HepG2 (cell line): ENCODE data around the gene STC2. TPM values are rescaled to one million over a fixed set of nuclear protein-coding genes. Genes with fewer than 3 reads are reported as not detected.

Experiments used
- AGO2 ChIP-seq: fragments of 200-400 bp; formaldehyde crosslinking; optimal IDR thresholded peaks from 2 replicates; pipeline ENCODE3; 2017; ENCODE audit warnings: mild to moderate bottlenecking, low read depth, low read length, moderate library complexity
- ARNT2 ChIP-seq: sonication (generic); formaldehyde crosslinking; IDR thresholded peaks from 2 replicates; pipeline ENCODE4 v1.8.0; 2022; ENCODE audit warnings: mild to moderate bottlenecking, low read depth, missing genetic modification reagents, moderate library complexity
- FOXO1 ChIP-seq: sonication (generic); formaldehyde crosslinking; IDR thresholded peaks from 2 replicates; pipeline ENCODE4 v1.4.0; 2020; ENCODE audit warnings: missing genetic modification reagents
- HNRNPLL ChIP-seq: fragments of 200-400 bp; formaldehyde crosslinking; IDR thresholded peaks from 2 replicates; pipeline ENCODE4 v1.6.1; 2017; ENCODE audit warnings: mild to moderate bottlenecking, low read depth, low read length; ENCODE audit not compliant: poor library complexity, severe bottlenecking
- HNRNPUL1 ChIP-seq: fragments of 200-400 bp; formaldehyde crosslinking; IDR thresholded peaks from 2 replicates; pipeline ENCODE4 v1.6.1; 2017; ENCODE audit warnings: low read depth, mild to moderate bottlenecking, low read length, moderate library complexity
- JUND ChIP-seq: sonication (generic); formaldehyde crosslinking; IDR thresholded peaks from 2 replicates; pipeline ENCODE4 v1.8.0; 2022; ENCODE audit warnings: mild to moderate bottlenecking, missing genetic modification reagents
- KDM2A ChIP-seq: sonication (generic); formaldehyde crosslinking; IDR thresholded peaks from 2 replicates; pipeline ENCODE4 v1.4.0; 2020; ENCODE audit warnings: low read depth, missing genetic modification reagents, borderline replicate concordance
- MLXIP ChIP-seq: sonication (generic); formaldehyde crosslinking; IDR thresholded peaks from 2 replicates; pipeline ENCODE4 v1.9.0; 2021; ENCODE audit warnings: missing genetic modification reagents, borderline replicate concordance
- MZF1 ChIP-seq: sonication (generic); formaldehyde crosslinking; IDR thresholded peaks from 2 replicates; pipeline ENCODE4 v1.8.1; 2023; ENCODE audit warnings: mild to moderate bottlenecking, missing genetic modification reagents, borderline replicate concordance
- PRPF4 ChIP-seq: fragments of 200-400 bp; formaldehyde crosslinking; IDR thresholded peaks from 2 replicates; pipeline ENCODE4 v1.6.1; 2016; ENCODE audit warnings: low read length, low read depth; ENCODE audit not compliant: poor library complexity, severe bottlenecking
- SALL2 ChIP-seq: sonication (generic); formaldehyde crosslinking; IDR thresholded peaks from 2 replicates; pipeline ENCODE4 v1.8.1; 2023; ENCODE audit warnings: mild to moderate bottlenecking, missing genetic modification reagents, inconsistent platforms
- TCF12 ChIP-seq, 2 experiments: fragments of 450-650 bp in 1 of 2; sonication (generic) in 1 of 2; formaldehyde crosslinking in 1 of 2; IDR thresholded peaks; 2 replicates each; pipeline versions ENCODE4 v1.6.1 to v1.8.0; 2017 to 2022; ENCODE audit warnings: antibody characterized with exemption in 1 of 2, mild to moderate bottlenecking in 1 of 2, missing genetic modification reagents in 1 of 2, moderate library complexity in 1 of 2
- ZNF10 ChIP-seq: sonication (generic); formaldehyde crosslinking; IDR thresholded peaks from 2 replicates; pipeline ENCODE4 v1.4.0; 2020; ENCODE audit warnings: mild to moderate bottlenecking, low read depth, missing genetic modification reagents, borderline replicate concordance
- ZNF205 ChIP-seq: IDR thresholded peaks from 2 replicates; pipeline ENCODE4 v1.6.1; 2018; ENCODE audit warnings: missing biosample characterization, missing genetic modification reagents
- ZNF382 ChIP-seq: sonication (generic); formaldehyde crosslinking; IDR thresholded peaks from 2 replicates; pipeline ENCODE4 v1.5.0; 2020; ENCODE audit warnings: missing genetic modification reagents, mild to moderate bottlenecking, borderline replicate concordance
- ZNF432 ChIP-seq: sonication (generic); formaldehyde crosslinking; IDR thresholded peaks from 2 replicates; pipeline ENCODE4 v1.5.0; 2020; ENCODE audit warnings: missing genetic modification reagents, mild to moderate bottlenecking, borderline replicate concordance
- ZNF609 ChIP-seq: sonication (generic); formaldehyde crosslinking; IDR thresholded peaks from 2 replicates; pipeline ENCODE4 v1.4.0; 2020; ENCODE audit warnings: mild to moderate bottlenecking, missing genetic modification reagents, borderline replicate concordance
- ZNF710 ChIP-seq: sonication (generic); formaldehyde crosslinking; IDR thresholded peaks from 2 replicates; pipeline ENCODE4 v1.5.0; 2020; ENCODE audit warnings: mild to moderate bottlenecking, missing genetic modification reagents, borderline replicate concordance
- polyA plus RNA-seq, 8 experiments: library from polyadenylated mRNA; depleted of rRNA in 3 of 8; stranded (reverse) in 7 of 8; unstranded in 1 of 8; fragments of >200 nt; fragmentation: Illumina TruSeq in 4 of 8; extraction: Trizol in 4 of 8; gene quantifications; 2 replicates each; pipeline versions ENCODE4 v1.2.1 to v1.2.3, GENCODE V29; 2011 to 2016; ENCODE audit warnings: low read depth in 4 of 8, missing spikeins in 1 of 8, mixed read lengths in 1 of 8; ENCODE audit not compliant: insufficient read depth in 1 of 8
- total RNA-seq, 5 experiments: library from RNA; depleted of rRNA; stranded (reverse); fragments of >200 nt; fragmentation: Illumina TruSeq; extraction: Trizol; gene quantifications; 2 replicates each; pipeline ENCODE4 v1.2.3, GENCODE V29; 2016; ENCODE audit warnings: low read depth in 1 of 5

Gene STC2
- total and polyA plus RNA-seq, 2 of the 13 experiments (the other 11 are each of a cell fraction or from before 2014, with no cell fraction given) = 27.1 to 69.2 TPM

GRCh38 chr5:173327084-173327947 is 898 bp downstream of the STC2 start (continued):
- no peak for TF ChIP-seq ZNF432 (CRISPR knock-in tag)
- no peak for TF ChIP-seq JUND (CRISPR knock-in tag)
- peak; percentile 3; the same call in 1 of the 2 replicates for TF ChIP-seq KDM2A
- no peak for TF ChIP-seq ZNF609 (CRISPR knock-in tag)
- TF ChIP-seq MLXIP = no peak
- no peak for TF ChIP-seq SALL2 (CRISPR knock-in tag)
- no peak for TF ChIP-seq ZNF382 (CRISPR knock-in tag)
- TF ChIP-seq ARNT2 = peak; percentile 55; the same call in 1 of the 2 replicates
- no peak for TF ChIP-seq PRPF4
- TF ChIP-seq HNRNPLL = peak; percentile 36
- no peak for TF ChIP-seq TCF12 (IDR thresholded peaks at IDR 0.05)
- no peak for TF ChIP-seq TCF12 (CRISPR knock-in tag; IDR thresholded peaks at IDR 0.05)
- no peak for TF ChIP-seq ZNF10 (CRISPR knock-in tag)
- TF ChIP-seq FOXO1 = no peak
- no peak for TF ChIP-seq MZF1 (CRISPR knock-in tag)
- no peak; the same call in 1 of the 2 replicates for TF ChIP-seq ZNF205 (CRISPR knock-in tag)
- TF ChIP-seq ZNF710 = no peak
- no peak for TF ChIP-seq HNRNPUL1
- peak; percentile 94 for TF ChIP-seq AGO2
